Stimulated activated CD8-positive, alpha-beta memory T cell treated with anti-CD3 and anti-CD28 coated beads, Interleukin-12 subunit alpha, Interleukin-12 subunit beta, amount 100 ng/mL, for 24 hours (primary cell): Measurements from ENCODE around the gene ATP10B.

Experiments
- DNase-seq: peaks from one replicate; pipeline ENCODE4 v3.0.0-alpha.2; 2020; ENCODE audit errors: extremely low read depth

The ATP10B gene

GRCh38 chr5:160513485-160513884, 338.5 kb downstream of the ATP10B start:
- DNase-seq, result no peak
